ENCODE data around the gene ZCCHC10. TPM values are rescaled to one million over a fixed set of nuclear protein-coding genes. Genes with fewer than 3 reads are reported as not detected.
A peak's percentile ranks its signal among the peaks of the same experiment; 100 is the strongest.
"Not testable (repeated sequence)": the region's sequence is repeated elsewhere in the genome, so short reads cannot be mapped to it uniquely, and the experiment has no call there.

The ZCCHC10 gene
- total RNA-seq, 2 donors from 2014 or later = 24.2 to 31.9 TPM

GRCh38 chr5:133049726-133050048 lies 23.3 kb upstream of the ZCCHC10 start:
- DNase-seq = no peak
- H3K4me1 ChIP-seq = no peaks in the 10 kb centered on the region
- H3K27me3 ChIP-seq = no peaks in the 10 kb centered on the region
- TF ChIP-seq CTCF (IDR thresholded peaks at IDR 0.05) = no peak
- no peaks in the 10 kb centered on the region for H3K36me3 ChIP-seq
- no peak overlapping the region for H3K9ac ChIP-seq (ENCODE audit: low read depth in 2 of 2, low read length in 2 of 2)
- intact Hi-C loops (cut with DNase I) = loop anchor here (5.0 kb wide), 1 partner anchor 87 kb away; the partner anchor contains the start of gene AFF4
- no peaks in the 10 kb centered on the region for H3K9me3 ChIP-seq
- no peak overlapping the region for H3K4me3 ChIP-seq
- peak overlapping the region; percentile 39 for H3K27ac ChIP-seq

DNA sequence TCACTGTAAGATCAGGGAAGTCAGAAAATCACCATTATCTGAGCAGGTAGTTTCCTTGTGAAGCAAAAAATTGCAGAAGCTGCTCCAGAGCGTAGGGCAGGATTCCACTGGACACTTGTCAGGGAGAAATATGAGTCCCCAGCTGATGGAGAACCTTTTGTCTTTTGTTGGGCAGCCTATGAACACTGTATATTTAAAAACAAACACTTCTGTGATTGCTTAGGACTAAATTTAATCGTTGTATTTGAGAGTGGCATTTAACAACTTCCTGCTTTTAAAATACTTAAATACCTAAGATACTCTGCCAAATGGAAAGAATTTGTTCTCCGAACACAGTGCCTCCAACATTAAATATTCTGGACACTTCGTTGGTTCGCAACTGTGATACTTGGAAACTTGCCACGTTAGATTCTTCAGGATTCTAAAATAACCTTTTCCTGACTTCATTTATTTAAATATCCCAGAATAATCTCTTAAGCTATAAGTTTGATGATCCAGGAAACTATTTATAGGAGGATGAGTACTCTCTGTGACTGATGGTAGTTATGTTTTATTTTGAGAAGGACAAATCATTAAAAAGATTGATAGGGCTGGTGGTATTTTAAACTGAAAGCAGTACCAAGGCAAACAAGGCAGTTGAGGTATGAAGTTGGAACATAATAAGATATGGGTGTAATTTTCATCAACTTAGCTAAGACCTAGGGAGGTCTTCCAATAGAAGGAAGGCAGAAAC lies 22.8 kb upstream of the ZCCHC10 start:
- H3K9me3 ChIP-seq = no peaks in the 10 kb centered on the region
- no peak overlapping the region for H3K4me3 ChIP-seq
- intact Hi-C loops (cut with DNase I) = no loop called here
- H3K36me3 ChIP-seq = no peaks in the 10 kb centered on the region
- no peaks in the 10 kb centered on the region for H3K4me1 ChIP-seq
- no peak overlapping the region for H3K9ac ChIP-seq (ENCODE audit: low read depth in 2 of 2, low read length in 2 of 2)
- H3K27me3 ChIP-seq = no peaks in the 10 kb centered on the region
- DNase-seq = no peak
- TF ChIP-seq CTCF (IDR thresholded peaks at IDR 0.05) = no peak
- H3K27ac ChIP-seq = peak overlapping the region; percentile 39

DNA sequence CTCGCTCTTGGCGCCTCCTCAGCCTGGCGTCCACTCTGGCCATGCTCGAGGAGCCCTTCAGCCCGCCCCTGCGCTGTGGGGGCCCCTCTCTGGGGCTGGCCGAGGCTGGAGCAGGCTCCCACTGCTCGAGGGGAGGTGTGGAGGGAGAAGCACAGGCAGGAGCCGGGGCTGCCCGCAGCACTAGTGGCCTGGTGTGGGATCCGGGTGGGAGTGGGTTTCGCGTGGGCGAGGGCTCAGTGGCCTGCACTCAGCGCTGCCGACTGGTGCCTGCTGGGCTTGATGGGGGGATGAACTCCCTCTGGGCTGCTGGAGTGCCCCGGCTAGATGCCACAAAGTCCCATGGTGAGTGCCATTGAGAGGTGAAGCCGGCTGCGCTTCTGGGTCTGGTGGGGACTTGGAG lies 21.1 kb upstream of the ZCCHC10 start:
- Histone ChIP-seq H3K27me3 (no peaks in the 10 kb centered on the region), H3K27ac (no peak overlapping the region), H3K36me3 (no peaks in the 10 kb centered on the region), H3K4me1 (no peaks in the 10 kb centered on the region), H3K9me3 (no peaks in the 10 kb centered on the region), H3K9ac (ENCODE audit: low read depth in 2 of 2, low read length in 2 of 2) (no peak overlapping the region), H3K4me3 (no peak overlapping the region)
- no peak for DNase-seq
- no peak for TF ChIP-seq CTCF (IDR thresholded peaks at IDR 0.05)
- intact Hi-C loops (cut with DNase I) = no loop called here

DNA sequence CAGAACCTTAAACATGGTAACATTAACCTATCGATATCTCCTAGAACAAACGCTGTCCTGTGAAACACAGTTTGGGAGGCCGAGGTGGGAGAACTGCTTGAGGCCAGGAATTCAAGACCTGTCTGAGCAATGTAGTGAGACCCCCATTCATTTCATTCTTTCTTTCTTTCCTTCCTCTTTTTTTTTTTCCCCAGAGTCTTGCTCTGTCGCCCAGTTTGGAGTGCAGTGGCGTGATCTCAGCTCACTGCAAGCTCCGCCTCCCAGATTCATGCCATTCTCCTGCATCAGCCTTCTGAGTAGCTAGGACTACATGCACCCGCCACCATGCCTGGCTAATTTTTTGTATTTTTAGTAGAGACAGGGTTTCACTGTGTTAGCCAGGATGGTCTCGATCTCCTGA lies 20.2 kb upstream of the ZCCHC10 start:
- intact Hi-C loops (cut with DNase I); H3K27ac ChIP-seq: not testable (repeated sequence)

GRCh38 chr5:133041910-133042309 lies 15.6 kb upstream of the ZCCHC10 start:
- Histone ChIP-seq H3K4me3 (no peak overlapping the region), H3K27me3 (no peaks in the 10 kb centered on the region), H3K9me3 (no peaks in the 10 kb centered on the region), H3K4me1 (no peaks in the 10 kb centered on the region), H3K36me3 (no peaks in the 10 kb centered on the region), H3K9ac (ENCODE audit: low read depth in 2 of 2, low read length in 2 of 2) (no peak overlapping the region), H3K27ac (no peak overlapping the region)
- DNase-seq = no peak
- intact Hi-C loops (cut with DNase I) = no loop called here
- no peak for TF ChIP-seq CTCF (IDR thresholded peaks at IDR 0.05)

More for the DNA sequence above, 20.2 kb upstream of the ZCCHC10 start:
- not testable (repeated sequence) for DNase-seq; H3K27me3 ChIP-seq; H3K9me3 ChIP-seq; H3K36me3 ChIP-seq; H3K9ac ChIP-seq (ENCODE audit: low read depth in 2 of 2, low read length in 2 of 2); H3K4me3 ChIP-seq; H3K4me1 ChIP-seq

DNA sequence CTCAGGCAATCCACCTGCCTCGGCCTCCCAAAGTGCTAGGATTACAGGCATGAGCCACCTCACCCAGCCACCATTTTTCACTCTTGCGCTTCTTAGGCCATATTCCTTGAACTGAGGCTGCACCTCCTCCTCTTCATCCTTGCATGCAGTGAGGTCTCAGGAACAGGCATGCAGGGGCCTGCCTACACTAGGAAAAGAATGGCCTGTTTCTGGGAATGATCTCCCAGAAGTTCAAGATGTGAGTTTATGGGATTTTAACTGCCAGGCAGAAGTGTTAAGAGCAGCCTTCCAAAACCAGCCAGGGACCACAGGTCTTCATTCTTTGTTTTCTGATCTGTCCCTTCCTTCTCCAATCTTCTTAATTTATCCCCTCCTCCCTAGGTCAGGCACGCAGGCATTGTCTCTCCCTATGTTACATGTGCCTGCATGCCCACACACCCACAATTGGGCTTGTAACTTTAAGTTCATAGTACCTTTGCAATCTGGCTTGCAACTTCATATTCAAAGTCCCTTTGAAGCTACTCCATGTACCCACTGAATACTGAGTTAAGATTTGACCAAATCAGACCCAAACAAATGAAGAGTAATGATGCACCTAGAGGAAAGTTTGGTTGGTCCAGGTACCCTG lies 14.9 kb upstream of the ZCCHC10 start:
- H3K9ac ChIP-seq (ENCODE audit: low read depth in 2 of 2, low read length in 2 of 2) = no peak overlapping the region
- no peak overlapping the region for H3K27ac ChIP-seq
- H3K27me3 ChIP-seq = no peaks in the 10 kb centered on the region
- H3K4me3 ChIP-seq = no peak overlapping the region
- H3K36me3 ChIP-seq = no peaks in the 10 kb centered on the region
- TF ChIP-seq CTCF (IDR thresholded peaks at IDR 0.05) = no peak
- no peaks in the 10 kb centered on the region for H3K4me1 ChIP-seq
- H3K9me3 ChIP-seq = no peaks in the 10 kb centered on the region
- intact Hi-C loops (cut with DNase I) = no loop called here
- no peak for DNase-seq

GRCh38 chr5:133036677-133037076 lies 10.3 kb upstream of the ZCCHC10 start:
- H3K27me3 ChIP-seq; H3K27ac ChIP-seq; H3K36me3 ChIP-seq; H3K4me3 ChIP-seq; H3K9ac ChIP-seq (ENCODE audit: low read depth in 2 of 2, low read length in 2 of 2); intact Hi-C loops (cut with DNase I); H3K4me1 ChIP-seq; DNase-seq; H3K9me3 ChIP-seq: not testable (repeated sequence)

Data from colonic mucosa (tissue), 4 donors.